H1 (cell line): Measurements from ENCODE around the gene VPS52. TPM values are rescaled to one million over a fixed set of nuclear protein-coding genes. Genes with fewer than 3 reads are reported as not detected.

Source experiments
- EGR1 ChIP-seq: IDR thresholded peaks from 2 replicates; pipeline ENCODE4 v1.6.1; 2011; ENCODE audit warnings: low read depth, low read length, borderline replicate concordance
- POLR2A ChIP-seq, 2 experiments: IDR thresholded peaks; 1 replicate in 1 of 2; 2 replicates in 1 of 2; pipeline ENCODE4 v1.6.1; 2011; ENCODE audit warnings: low read depth in 2 of 2, low read length in 2 of 2, mild to moderate bottlenecking in 2 of 2; ENCODE audit errors: control extremely low read depth in 1 of 2
- RAD21 ChIP-seq, 2 experiments: IDR thresholded peaks in 1 of 2; conservative IDR thresholded peaks in 1 of 2; 2 replicates each; pipeline ENCODE4 v1.6.1; 2011; ENCODE audit warnings: low read depth in 2 of 2, low read length in 2 of 2, improper control_type of control experiment in 1 of 2, inconsistent platforms in 1 of 2, mild to moderate bottlenecking in 1 of 2, moderate library complexity in 1 of 2
- RFX5 ChIP-seq: IDR thresholded peaks from 2 replicates; pipeline ENCODE4 v1.6.1; 2011; ENCODE audit warnings: low read depth, low read length, improper control_type of control experiment, borderline replicate concordance
- SP4 ChIP-seq: IDR thresholded peaks from 2 replicates; pipeline ENCODE4 v1.6.1; 2012; ENCODE audit warnings: low read length, inconsistent platforms
- TAF1 ChIP-seq: IDR thresholded peaks from 2 replicates; pipeline ENCODE4 v1.6.1; 2011; ENCODE audit warnings: mild to moderate bottlenecking, low read depth, low read length
- polyA plus RNA-seq, 7 experiments: library from polyadenylated mRNA; depleted of rRNA in 3 of 7; stranded (reverse) in 5 of 7; unstranded in 2 of 7; fragments of >200 nt in 5 of 7; fragments of 200-250 nt in 2 of 7; gene quantifications; 1 replicate in 5 of 7; 2 replicates in 1 of 7; 4 replicates in 1 of 7; pipeline versions ENCODE4 v1.2.1 to v1.2.3, GENCODE V29; 2011 to 2013; ENCODE audit warnings: missing spikeins in 2 of 7, mixed read lengths in 2 of 7
- total RNA-seq: library from RNA; stranded (reverse); fragmentation: NEBNext Ultra II Directional; extraction: Animal tissue kit (Norgen Biotek cat#: 25700); gene quantifications from 2 replicates; pipeline ENCODE4 v1.2.1, GENCODE V29; 2021

Gene VPS52
- total and polyA plus RNA-seq, 2 of the 8 experiments (the other 6 are each of a cell fraction or from before 2014, with no cell fraction given) = 36.5 to 86.3 TPM

GRCh38 chr6:33280539-33280938 lies 8.9 kb upstream of the VPS52 start (continued):
- no peak for TF ChIP-seq RAD21 (IDR thresholded peaks at IDR 0.05 in 1 of 2, conservative IDR thresholded peaks at IDR 0.05 in 1 of 2; ENCODE audit: low read depth in 2 of 2, low read length in 2 of 2)
- no peak for TF ChIP-seq TAF1
- no peak for TF ChIP-seq SP4
- TF ChIP-seq POLR2A (IDR thresholded peaks at IDR 0.05; ENCODE audit: control extremely low read depth in 1 of 2, low read depth in 2 of 2, low read length in 2 of 2) = no peak
- no peak for TF ChIP-seq RFX5
- TF ChIP-seq EGR1 = no peak
